ENCODE measurements around the gene CLSTN1.

GRCh38 chr1:9852004-9852403 is 28.2 kb upstream of the CLSTN1 start:
- TF ChIP-seq REST (IDR thresholded peaks at IDR 0.05) (no peak), TAF1 (conservative IDR thresholded peaks at IDR 0.05) (no peak), EGR1 (IDR thresholded peaks at IDR 0.05; ENCODE audit: low read depth in 2 of 2) (no peak), SP1 (IDR thresholded peaks at IDR 0.05) (no peak), MAX (IDR thresholded peaks at IDR 0.05) (no peak), RAD21 (IDR thresholded peaks at IDR 0.05) (no peak), JUND (IDR thresholded peaks at IDR 0.05) (no peak)
- TF ChIP-seq, protein P1, sequence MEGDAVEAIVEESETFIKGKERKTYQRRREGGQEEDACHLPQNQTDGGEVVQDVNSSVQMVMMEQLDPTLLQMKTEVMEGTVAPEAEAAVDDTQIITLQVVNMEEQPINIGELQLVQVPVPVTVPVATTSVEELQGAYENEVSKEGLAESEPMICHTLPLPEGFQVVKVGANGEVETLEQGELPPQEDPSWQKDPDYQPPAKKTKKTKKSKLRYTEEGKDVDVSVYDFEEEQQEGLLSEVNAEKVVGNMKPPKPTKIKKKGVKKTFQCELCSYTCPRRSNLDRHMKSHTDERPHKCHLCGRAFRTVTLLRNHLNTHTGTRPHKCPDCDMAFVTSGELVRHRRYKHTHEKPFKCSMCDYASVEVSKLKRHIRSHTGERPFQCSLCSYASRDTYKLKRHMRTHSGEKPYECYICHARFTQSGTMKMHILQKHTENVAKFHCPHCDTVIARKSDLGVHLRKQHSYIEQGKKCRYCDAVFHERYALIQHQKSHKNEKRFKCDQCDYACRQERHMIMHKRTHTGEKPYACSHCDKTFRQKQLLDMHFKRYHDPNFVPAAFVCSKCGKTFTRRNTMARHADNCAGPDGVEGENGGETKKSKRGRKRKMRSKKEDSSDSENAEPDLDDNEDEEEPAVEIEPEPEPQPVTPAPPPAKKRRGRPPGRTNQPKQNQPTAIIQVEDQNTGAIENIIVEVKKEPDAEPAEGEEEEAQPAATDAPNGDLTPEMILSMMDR (IDR thresholded peaks at IDR 0.05; ENCODE audit: low read depth, low read length, missing input control): no peak
- TF ChIP-seq, protein P2, sequence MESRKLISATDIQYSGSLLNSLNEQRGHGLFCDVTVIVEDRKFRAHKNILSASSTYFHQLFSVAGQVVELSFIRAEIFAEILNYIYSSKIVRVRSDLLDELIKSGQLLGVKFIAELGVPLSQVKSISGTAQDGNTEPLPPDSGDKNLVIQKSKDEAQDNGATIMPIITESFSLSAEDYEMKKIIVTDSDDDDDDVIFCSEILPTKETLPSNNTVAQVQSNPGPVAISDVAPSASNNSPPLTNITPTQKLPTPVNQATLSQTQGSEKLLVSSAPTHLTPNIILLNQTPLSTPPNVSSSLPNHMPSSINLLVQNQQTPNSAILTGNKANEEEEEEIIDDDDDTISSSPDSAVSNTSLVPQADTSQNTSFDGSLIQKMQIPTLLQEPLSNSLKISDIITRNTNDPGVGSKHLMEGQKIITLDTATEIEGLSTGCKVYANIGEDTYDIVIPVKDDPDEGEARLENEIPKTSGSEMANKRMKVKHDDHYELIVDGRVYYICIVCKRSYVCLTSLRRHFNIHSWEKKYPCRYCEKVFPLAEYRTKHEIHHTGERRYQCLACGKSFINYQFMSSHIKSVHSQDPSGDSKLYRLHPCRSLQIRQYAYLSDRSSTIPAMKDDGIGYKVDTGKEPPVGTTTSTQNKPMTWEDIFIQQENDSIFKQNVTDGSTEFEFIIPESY (IDR thresholded peaks at IDR 0.05): no peak

All from liver (tissue), 3 donors.